Body of pancreas (tissue), 4 donors: Measurements from ENCODE around the gene GPR146. TPM values are rescaled to one million over a fixed set of nuclear protein-coding genes. Genes with fewer than 3 reads are reported as not detected.

Experiments used
- ATAC-seq: fragments of 150-250 bp; one replicate; pipeline ENCODE4 v1.9.1; 2016
- DNase-seq, 4 donors: peaks; one replicate each; pipeline ENCODE4 v3.0.0-alpha.2; 2019
- H3K27ac ChIP-seq, 4 donors: fragments of 200-600 bp; sonication (generic); 1 replicate in 3 of 4; 2 replicates in 1 of 4; pipeline versions ENCODE4 v1.5.1 to v1.6.1; 2016 to 2019; ENCODE audit warnings: mild to moderate bottlenecking in 1 of 4, mixed read lengths in 1 of 4, moderate library complexity in 1 of 4
- H3K27me3 ChIP-seq, 2 donors: fragments of 200-600 bp; sonication (generic); one replicate each; pipeline ENCODE4 v1.6.0; 2016; ENCODE audit warnings: mild to moderate bottlenecking in 1 of 2
- H3K36me3 ChIP-seq, 2 donors: fragments of 200-600 bp; sonication (generic); replicated peaks in 1 of 2; 2 replicates each; pipeline ENCODE4 v1.5.1; 2016; ENCODE audit warnings: low read depth in 2 of 2; ENCODE audit not compliant: insufficient read depth in 1 of 2
- H3K4me1 ChIP-seq: fragments of 200-600 bp; sonication (generic); one replicate; pipeline ENCODE4 v1.6.0; 2016
- H3K4me3 ChIP-seq, 2 donors: fragments of 200-600 bp; sonication (generic); 1 replicate in 1 of 2; 2 replicates in 1 of 2; pipeline ENCODE4 v1.5.1; 2016 to 2019
- H3K9me3 ChIP-seq, 3 donors: fragments of 200-600 bp; sonication (generic); 1 replicate in 2 of 3; 2 replicates in 1 of 3; pipeline ENCODE4 v1.5.1; 2016
- CTCF ChIP-seq, 7 experiments: fragments of 450-650 bp in 4 of 7; fragments of 200-600 bp in 3 of 7; sonication (generic) in 3 of 7; IDR thresholded peaks; one replicate each; pipeline ENCODE4 v1.5.1; 2016 to 2019; ENCODE audit warnings: antibody characterized with exemption in 7 of 7
- POLR2A ChIP-seq, 3 donors: fragments of 450-650 bp; IDR thresholded peaks; one replicate each; pipeline ENCODE4 v1.6.1; 2016; ENCODE audit warnings: antibody characterized with exemption in 3 of 3, mild to moderate bottlenecking in 2 of 3
- WGBS, 2 donors: methylation state at CpG; one replicate each; pipeline ENCODE4 v1.1.5; 2017; 5-methylcytosine and 5-hydroxymethylcytosine counted together
- intact Hi-C: fragments of 100-400 bp; cut with DNase I; formaldehyde crosslinking; loops from one replicate; pipeline ENCODE4 v1.15.1; 2023
- total RNA-seq, 2 donors: library from RNA; depleted of rRNA; stranded (reverse); fragments of >200 nt; gene quantifications; one replicate each; pipeline ENCODE4 v1.1.0, GENCODE V29; 2016

GPR146 gene
- total RNA-seq, 2 donors from 2014 or later = 8.8 to 11.2 TPM

- Histone ChIP-seq H3K27ac (no peak overlapping the region), H3K4me1 (peaks cover 20% of the 10 kb centered on the region), H3K27me3 (no peaks in the 10 kb centered on the region), H3K9me3 (no peaks in the 10 kb centered on the region), H3K4me3 (no peak overlapping the region), H3K36me3 (no peaks in the 10 kb centered on the region)
- intact Hi-C loops = no loop called here
- no peak for ATAC-seq
- WGBS, 2 donors = 94 to 97% methylated on average over 39 to 40 of the region's 40 CpGs
- DNase-seq = no peak
- TF ChIP-seq CTCF (IDR thresholded peaks at IDR 0.05) = no peak
- no peak for TF ChIP-seq POLR2A (IDR thresholded peaks at IDR 0.05)
Observed at GRCh38 chr7:1092161-1092632, 47.9 kb downstream of the GPR146 start.

GRCh38 chr7:1092806-1093501, 48.6 kb downstream of the GPR146 start:
- ATAC-seq (no peak), DNase-seq (no peak)
- H3K27ac ChIP-seq = no peak overlapping the region
- H3K27me3 ChIP-seq = no peaks in the 10 kb centered on the region
- no peak overlapping the region for H3K4me3 ChIP-seq
- H3K36me3 ChIP-seq = no peaks in the 10 kb centered on the region
- WGBS, 2 donors = 89 to 93% methylated on average over 9 to 40 of the region's 40 CpGs
- intact Hi-C loops = no loop called here
- no peak for TF ChIP-seq CTCF (IDR thresholded peaks at IDR 0.05)
- no peak for TF ChIP-seq POLR2A (IDR thresholded peaks at IDR 0.05)
- no peaks in the 10 kb centered on the region for H3K9me3 ChIP-seq
- H3K4me1 ChIP-seq = peaks cover 12% of the 10 kb centered on the region

- H3K36me3 ChIP-seq = no peaks in the 10 kb centered on the region
- H3K27ac ChIP-seq = no peak overlapping the region
- intact Hi-C loops = no loop called here
- DNase-seq (no peak), ATAC-seq (no peak)
- TF ChIP-seq CTCF (IDR thresholded peaks at IDR 0.05) (no peak), POLR2A (IDR thresholded peaks at IDR 0.05) (no peak)
- H3K4me1 ChIP-seq = peaks cover 7% of the 10 kb centered on the region
- 85% methylated on average over 12 to 14 of the region's 14 CpGs for WGBS, 2 donors
- no peaks in the 10 kb centered on the region for H3K9me3 ChIP-seq
- no peaks in the 10 kb centered on the region for H3K27me3 ChIP-seq
- H3K4me3 ChIP-seq = no peak overlapping the region
Observed at GRCh38 chr7:1093502-1093843, 49.1 kb downstream of the GPR146 start.

DNA sequence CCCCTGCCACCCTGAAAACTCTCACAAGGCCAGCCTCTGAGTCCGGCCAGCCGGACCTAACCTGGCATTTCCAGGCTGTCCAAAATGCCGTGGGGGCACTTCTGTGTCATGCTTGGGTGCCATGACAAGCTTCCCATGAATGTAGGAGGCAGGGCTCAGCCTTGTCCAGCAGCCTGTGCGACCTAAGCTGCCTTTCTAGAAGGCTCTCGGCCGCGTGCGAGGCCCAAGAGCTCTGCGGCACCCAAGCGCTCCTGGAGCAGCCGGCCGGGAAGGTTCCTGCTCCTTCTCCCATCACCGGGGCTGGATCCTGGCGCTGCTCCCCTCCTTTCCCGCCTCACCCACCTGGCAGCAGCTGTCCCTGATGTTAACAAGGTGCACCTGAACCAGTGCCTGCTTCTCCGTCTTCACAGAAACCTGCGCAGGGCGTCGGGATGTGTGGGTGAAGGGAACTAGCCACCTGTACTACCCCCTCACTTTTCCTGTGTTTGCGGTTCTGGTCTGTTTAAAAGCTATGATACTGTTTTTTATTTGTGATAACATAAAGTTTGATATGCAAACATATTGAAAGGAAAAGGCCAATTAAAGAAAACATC, 49.7 kb downstream of the GPR146 start:
- ATAC-seq (no peak), DNase-seq (no peak)
- Histone ChIP-seq H3K27me3 (no peaks in the 10 kb centered on the region), H3K4me3 (no peak overlapping the region), H3K27ac (no peak overlapping the region), H3K4me1 (peaks cover 6% of the 10 kb centered on the region), H3K9me3 (no peaks in the 10 kb centered on the region), H3K36me3 (no peaks in the 10 kb centered on the region)
- intact Hi-C loops = no loop called here
- WGBS, 2 donors = 81 to 82% methylated on average over 10 to 20 of the region's 20 CpGs
- TF ChIP-seq POLR2A (IDR thresholded peaks at IDR 0.05) = no peak
- no peak for TF ChIP-seq CTCF (IDR thresholded peaks at IDR 0.05)

- Histone ChIP-seq H3K4me1 (peaks cover 6% of the 10 kb centered on the region), H3K27me3 (no peaks in the 10 kb centered on the region), H3K4me3 (no peak overlapping the region), H3K36me3 (no peaks in the 10 kb centered on the region), H3K27ac (no peak overlapping the region), H3K9me3 (no peaks in the 10 kb centered on the region)
- no peak for DNase-seq
- TF ChIP-seq CTCF (IDR thresholded peaks at IDR 0.05) = no peak
- TF ChIP-seq POLR2A (IDR thresholded peaks at IDR 0.05) = no peak
- no peak for ATAC-seq
- intact Hi-C loops = no loop called here
- WGBS, 2 donors = 70 to 93% methylated on average over 4 to 14 of the region's 14 CpGs
Observed at GRCh38 chr7:1094870-1095269, 50.5 kb downstream of the GPR146 start.
